PC-9 (cell line): ENCODE data around the gene TTLL13. TPM values are rescaled to one million over a fixed set of nuclear protein-coding genes. Genes with fewer than 3 reads are reported as not detected.

Experiments
- BruUV-seq: library from RNA; stranded (reverse); fragments of 400-500 nt; replicated peaks from 2 replicates; lab custom pipeline; 2021; lab: Mats Ljungman, UMichigan
- CTCF ChIA-PET: fragments of 300-600 bp; sonication (Branson Sonifier 250); formaldehyde crosslinking; loops from one replicate; lab custom pipeline; 2022; ENCODE audit warnings: antibody characterized with exemption; lab: Charles Lee
- POLR2A ChIA-PET: fragments of 300-600 bp; sonication (Branson Sonifier 250); formaldehyde crosslinking; loops from one replicate; lab custom pipeline; 2022; ENCODE audit warnings: antibody characterized with exemption; ENCODE audit not compliant: unreplicated experiment; lab: Charles Lee
- DNase-seq, 2 experiments: peaks; one replicate each; pipeline versions ENCODE4 v3.0.0 to v3.0.0-alpha.2; 2015 to 2022; ENCODE audit warnings: mixed read lengths in 1 of 2
- H2AFZ ChIP-seq: fragments of 200-600 bp; sonication (generic); 2 replicates; pipeline ENCODE4 v1.8.1; 2017; ENCODE audit warnings: antibody characterized with exemption
- H3F3A ChIP-seq: fragments of 200-600 bp; sonication (generic); 2 replicates; pipeline ENCODE4 v1.8.1; 2017; ENCODE audit warnings: antibody characterized with exemption, mild to moderate bottlenecking, low read depth; ENCODE audit not compliant: insufficient read depth
- H3K27ac ChIP-seq: fragments of 200-600 bp; sonication (generic); 2 replicates; pipeline ENCODE4 v1.6.1; 2016; ENCODE audit warnings: mixed run types
- H3K27me3 ChIP-seq: fragments of 200-600 bp; sonication (generic); 2 replicates; pipeline ENCODE4 v1.6.1; 2016; ENCODE audit warnings: low read depth, mixed run types; ENCODE audit not compliant: insufficient read depth
- H3K36me3 ChIP-seq: fragments of 200-600 bp; sonication (generic); 2 replicates; pipeline ENCODE4 v1.6.1; 2016; ENCODE audit warnings: low read depth, mixed run types
- H3K4me1 ChIP-seq: fragments of 200-600 bp; sonication (generic); replicated peaks from 2 replicates; pipeline ENCODE4 v1.6.1; 2016; ENCODE audit warnings: mixed run types; ENCODE audit not compliant: insufficient read depth
- H3K4me2 ChIP-seq: fragments of 200-600 bp; sonication (generic); 2 replicates; pipeline ENCODE4 v1.6.1; 2017; ENCODE audit warnings: mixed run types
- H3K4me3 ChIP-seq: fragments of 200-600 bp; sonication (generic); 2 replicates; pipeline ENCODE4 v1.6.1; 2016; ENCODE audit warnings: mixed run types
- H3K79me2 ChIP-seq: fragments of 200-600 bp; sonication (generic); 2 replicates; pipeline ENCODE4 v1.6.1; 2017; ENCODE audit warnings: low read depth, mixed run types
- H3K9me2 ChIP-seq: fragments of 200-600 bp; sonication (generic); 2 replicates; pipeline ENCODE4 v1.8.1; 2017; ENCODE audit warnings: mild to moderate bottlenecking; ENCODE audit not compliant: insufficient read depth
- H3K9me3 ChIP-seq: fragments of 200-600 bp; sonication (generic); 2 replicates; pipeline ENCODE4 v1.8.1; 2016; ENCODE audit warnings: low read depth; ENCODE audit not compliant: insufficient read depth
- H4K20me1 ChIP-seq: fragments of 200-600 bp; sonication (generic); 2 replicates; pipeline ENCODE4 v1.8.1; 2017; ENCODE audit not compliant: insufficient read depth
- EZH2 ChIP-seq: fragments of 200-600 bp; sonication (generic); IDR thresholded peaks from 2 replicates; pipeline ENCODE4 v1.8.0; 2017; ENCODE audit warnings: antibody characterized with exemption, low read depth
- intact Hi-C: fragments of 100-400 bp; cut with micrococcal nuclease; formaldehyde crosslinking; loops from one replicate; pipeline ENCODE4 v1.10.0; 2022; ENCODE audit not compliant: unreplicated experiment
- total RNA-seq: library from RNA; stranded (reverse); gene quantifications from 2 replicates; pipeline ENCODE4 v1.2.3, GENCODE V29; 2021
- TF ChIP-seq, protein P1 (sequence below): fragments of 200-600 bp; sonication (generic); conservative IDR thresholded peaks from 2 replicates; pipeline ENCODE4 v1.6.1; 2017; ENCODE audit warnings: mixed run types, antibody characterized with exemption, mild to moderate bottlenecking, moderate library complexity

TTLL13 gene
- total RNA-seq, 1 experiment from 2014 or later: 0.96 TPM

- Histone ChIP-seq H3K36me3 (peaks cover 22% of the 10 kb centered on the region), H3F3A (peaks cover 33% of the 10 kb centered on the region), H3K4me1 (peaks cover 56% of the 10 kb centered on the region), H3K4me2 (peak within 1 kb of the TSS; percentile 100), H4K20me1 (peaks cover 31% of the 10 kb centered on the region), H3K79me2 (peaks cover 69% of the 10 kb centered on the region), H3K9me3 (no peaks in the 10 kb centered on the region), H3K4me3 (peak within 1 kb of the TSS; percentile 82), H3K27ac (peak within 1 kb of the TSS; percentile 89), H2AFZ (peak within 1 kb of the TSS; percentile 82), H3K27me3 (no peaks in the 10 kb centered on the region), H3K9me2 (no peaks in the 10 kb centered on the region)
- CTCF ChIA-PET: no interaction called here
- POLR2A ChIA-PET: no interaction called here
- no TSS peak for BruUV-seq
- intact Hi-C loops: loop anchor here (1.0 to 10.0 kb wide), 3 partner anchors 17 to 371 kb away; partner anchors contain the start of genes AP3S2, CIB1 and TTLL13
- TF ChIP-seq, protein P1, sequence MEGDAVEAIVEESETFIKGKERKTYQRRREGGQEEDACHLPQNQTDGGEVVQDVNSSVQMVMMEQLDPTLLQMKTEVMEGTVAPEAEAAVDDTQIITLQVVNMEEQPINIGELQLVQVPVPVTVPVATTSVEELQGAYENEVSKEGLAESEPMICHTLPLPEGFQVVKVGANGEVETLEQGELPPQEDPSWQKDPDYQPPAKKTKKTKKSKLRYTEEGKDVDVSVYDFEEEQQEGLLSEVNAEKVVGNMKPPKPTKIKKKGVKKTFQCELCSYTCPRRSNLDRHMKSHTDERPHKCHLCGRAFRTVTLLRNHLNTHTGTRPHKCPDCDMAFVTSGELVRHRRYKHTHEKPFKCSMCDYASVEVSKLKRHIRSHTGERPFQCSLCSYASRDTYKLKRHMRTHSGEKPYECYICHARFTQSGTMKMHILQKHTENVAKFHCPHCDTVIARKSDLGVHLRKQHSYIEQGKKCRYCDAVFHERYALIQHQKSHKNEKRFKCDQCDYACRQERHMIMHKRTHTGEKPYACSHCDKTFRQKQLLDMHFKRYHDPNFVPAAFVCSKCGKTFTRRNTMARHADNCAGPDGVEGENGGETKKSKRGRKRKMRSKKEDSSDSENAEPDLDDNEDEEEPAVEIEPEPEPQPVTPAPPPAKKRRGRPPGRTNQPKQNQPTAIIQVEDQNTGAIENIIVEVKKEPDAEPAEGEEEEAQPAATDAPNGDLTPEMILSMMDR: no peak
- TF ChIP-seq EZH2: no peak
- DNase-seq: peak; percentile 80 to 85
Measured at GRCh38 chr15:90265271-90266060, 16.1 kb downstream of the TTLL13 start, which contains the start of gene NGRN. NGRN (plus strand) TSS chr15:90265672; CDS start chr15:90265713, 41 bp downstream.

DNA sequence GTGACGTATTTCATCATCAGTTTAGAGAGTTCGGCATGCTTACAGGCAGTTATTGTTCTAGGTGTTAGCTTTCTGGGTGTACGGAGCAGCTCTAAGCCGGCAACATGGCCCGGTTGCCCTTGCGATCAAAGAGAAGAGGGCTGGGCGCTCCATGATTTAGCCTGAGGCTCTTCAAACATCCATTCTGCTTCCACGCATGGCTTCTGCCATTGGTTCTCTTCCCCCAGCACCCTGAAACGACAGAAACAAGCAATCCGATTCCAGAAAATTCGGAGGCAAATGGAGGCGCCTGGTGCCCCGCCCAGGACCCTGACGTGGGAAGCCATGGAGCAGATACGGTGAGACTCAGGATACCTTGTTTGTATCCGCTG, 16.7 kb downstream of the TTLL13 start:
- Histone ChIP-seq H4K20me1 (peaks cover 37% of the 10 kb centered on the region), H3K4me1 (peaks cover 56% of the 10 kb centered on the region), H3K9me3 (no peaks in the 10 kb centered on the region), H3K27me3 (no peaks in the 10 kb centered on the region), H3K27ac (peak overlapping the region; percentile 89), H3K9me2 (no peaks in the 10 kb centered on the region), H3K4me3 (peak overlapping the region; percentile 82), H3K36me3 (peaks cover 28% of the 10 kb centered on the region), H3K79me2 (peaks cover 75% of the 10 kb centered on the region), H3K4me2 (peak overlapping the region; percentile 100), H3F3A (peaks cover 33% of the 10 kb centered on the region), H2AFZ (peak overlapping the region; percentile 82)
- TSS peak; percentile 41 for BruUV-seq
- ChIA-PET CTCF (interaction anchor here (0.7 kb wide), 1 partner anchor 84 kb away, joined by 6 read pairs; no protein-coding TSS in a partner anchor), POLR2A (no interaction called here)
- TF ChIP-seq, protein P1: no peak
- TF ChIP-seq EZH2: no peak
- peak in 1 of 2 experiments; percentile 7 for DNase-seq
- intact Hi-C loops: loop anchor here (10.0 kb wide), 1 partner anchor 371 kb away; the partner anchor contains the start of gene AP3S2

DNA sequence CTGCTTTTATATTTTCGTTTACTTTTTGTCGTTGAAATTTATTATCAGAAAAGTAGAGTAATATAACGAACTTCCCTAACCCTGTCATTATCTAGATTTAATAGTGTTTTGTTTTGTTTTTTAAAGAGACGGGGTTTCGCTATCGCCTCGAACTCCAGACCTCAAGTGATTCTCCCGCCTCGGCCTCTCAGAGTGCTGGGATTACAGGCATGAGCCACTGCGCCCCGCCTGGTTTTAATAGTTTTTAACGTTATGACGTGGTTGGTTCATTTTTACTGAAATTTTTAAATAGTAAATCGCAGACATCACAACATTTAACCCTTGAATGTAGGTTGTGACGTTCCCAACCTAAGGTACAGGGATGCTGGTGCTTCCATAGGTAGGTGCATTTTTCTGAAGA, 17.1 kb downstream of the TTLL13 start:
- H3K27ac ChIP-seq: peak overlapping the region; percentile 89
- peak overlapping the region; percentile 82; the same call in 1 of the 2 replicates for H2AFZ ChIP-seq
- intact Hi-C loops: loop anchor here (10.0 kb wide), 1 partner anchor 372 kb away; the partner anchor contains the start of gene AP3S2
- no peaks in the 10 kb centered on the region for H3K9me2 ChIP-seq
- ChIA-PET CTCF (interaction anchor here (0.7 kb wide), 1 partner anchor 85 kb away, joined by 6 read pairs; no protein-coding TSS in a partner anchor), POLR2A (no interaction called here)
- no peaks in the 10 kb centered on the region for H3K9me3 ChIP-seq
- peaks cover 52% of the 10 kb centered on the region for H3K4me1 ChIP-seq
- peaks cover 32% of the 10 kb centered on the region for H3K36me3 ChIP-seq
- peaks cover 39% of the 10 kb centered on the region for H4K20me1 ChIP-seq
- peaks cover 80% of the 10 kb centered on the region for H3K79me2 ChIP-seq
- H3K27me3 ChIP-seq: no peaks in the 10 kb centered on the region
- H3F3A ChIP-seq: peaks cover 34% of the 10 kb centered on the region
- BruUV-seq: no TSS peak
- TF ChIP-seq EZH2: no peak
- TF ChIP-seq, protein P1: no peak
- no peak for DNase-seq
- peak overlapping the region; percentile 100 for H3K4me2 ChIP-seq
- H3K4me3 ChIP-seq: peak overlapping the region; percentile 82
